Measurements from ENCODE around the gene ZFP36L2.

ZFP36L2 gene

DNA sequence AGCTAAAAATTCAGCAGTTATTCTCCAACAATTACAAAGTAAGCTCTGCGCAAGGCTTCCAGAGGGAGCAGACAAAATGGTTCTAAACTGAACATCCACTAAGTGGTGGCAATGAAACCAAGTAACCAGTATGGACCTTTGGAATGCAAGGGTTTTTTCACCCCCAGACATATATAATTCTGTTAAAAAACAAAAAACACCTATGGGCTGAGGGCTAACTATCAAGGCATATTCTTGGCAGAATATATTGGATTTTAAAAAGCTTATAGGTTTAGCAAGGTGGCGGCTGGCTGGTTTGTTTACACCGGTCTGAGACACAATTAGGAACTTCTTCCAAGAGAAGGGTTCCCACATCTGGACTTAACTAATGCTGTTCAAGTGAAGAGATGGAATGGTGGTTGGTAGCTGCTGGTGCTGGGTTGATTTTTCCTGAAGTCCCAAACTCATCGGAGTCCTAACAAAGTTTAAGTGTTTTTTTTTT, 2.8 kb downstream of the ZFP36L2 start (continued):
- TF ChIP-seq ZNF148 (tag by site-specific recombination; IDR thresholded peaks at IDR 0.05; ENCODE audit: borderline replicate concordance): no peak
- TF ChIP-seq, protein P1, sequence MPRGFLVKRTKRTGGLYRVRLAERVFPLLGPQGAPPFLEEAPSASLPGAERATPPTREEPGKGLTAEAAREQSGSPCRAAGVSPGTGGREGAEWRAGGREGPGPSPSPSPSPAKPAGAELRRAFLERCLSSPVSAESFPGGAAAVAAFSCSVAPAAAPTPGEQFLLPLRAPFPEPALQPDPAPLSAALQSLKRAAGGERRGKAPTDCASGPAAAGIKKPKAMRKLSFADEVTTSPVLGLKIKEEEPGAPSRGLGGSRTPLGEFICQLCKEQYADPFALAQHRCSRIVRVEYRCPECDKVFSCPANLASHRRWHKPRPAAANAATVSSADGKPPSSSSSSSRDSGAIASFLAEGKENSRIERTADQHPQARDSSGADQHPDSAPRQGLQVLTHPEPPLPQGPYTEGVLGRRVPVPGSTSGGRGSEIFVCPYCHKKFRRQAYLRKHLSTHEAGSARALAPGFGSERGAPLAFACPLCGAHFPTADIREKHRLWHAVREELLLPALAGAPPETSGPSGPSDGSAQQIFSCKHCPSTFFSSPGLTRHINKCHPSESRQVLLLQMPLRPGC (tag by site-specific recombination; IDR thresholded peaks at IDR 0.05): no peak
- no peak for TF ChIP-seq HOXA7 (CRISPR knock-in tag; IDR thresholded peaks at IDR 0.05; ENCODE audit: borderline replicate concordance)
- TF ChIP-seq ZNF214 (tag by site-specific recombination; IDR thresholded peaks at IDR 0.05; ENCODE audit: borderline replicate concordance): no peak
- no peak for TF ChIP-seq ZNF404 (tag by site-specific recombination; IDR thresholded peaks at IDR 0.05)

- ChIA-PET POLR2A (interaction anchor here (1.0 to 2.4 kb wide), 6 partner anchors 43 to 412 kb away, joined by 3 to 10 read pairs (median 5); no protein-coding TSS in a partner anchor), CTCF (interaction anchor here (0.7 to 5.3 kb wide), 7 partner anchors 10 to 275 kb away, joined by 3 to 21 read pairs (median 4); no protein-coding TSS in a partner anchor)
- H3K36me3 ChIP-seq (ENCODE audit: control insufficient read depth in 2 of 2, insufficient read depth in 1 of 2, low read length in 2 of 2): peaks cover 3 to 34% of the 10 kb centered on the region in 2 experiments; a peak in 1 of 3 replicates
- peaks cover 27% of the 10 kb centered on the region for H3K4me1 ChIP-seq (ENCODE audit: control insufficient read depth, insufficient read depth, low read length)
- no peaks in the 10 kb centered on the region for H3K9me3 ChIP-seq (ENCODE audit: control insufficient read depth, insufficient read depth, low read depth, low read length)
- H3K4me3 ChIP-seq (ENCODE audit: low read depth, low read length): no peak overlapping the region
- H3K27ac ChIP-seq (ENCODE audit: extremely low read depth, low read depth, low read length): peak overlapping the region; percentile 26; the same call in 1 of the 2 replicates
- no peak for TF ChIP-seq ZBTB49 (tag by site-specific recombination; IDR thresholded peaks at IDR 0.05; ENCODE audit: low read depth)
- no peak for TF ChIP-seq ZBTB44 (tag by site-specific recombination; IDR thresholded peaks at IDR 0.05)
- no peak for TF ChIP-seq ZNF23 (tag by site-specific recombination; IDR thresholded peaks at IDR 0.05; ENCODE audit: borderline replicate concordance)
- TF ChIP-seq, protein P2, sequence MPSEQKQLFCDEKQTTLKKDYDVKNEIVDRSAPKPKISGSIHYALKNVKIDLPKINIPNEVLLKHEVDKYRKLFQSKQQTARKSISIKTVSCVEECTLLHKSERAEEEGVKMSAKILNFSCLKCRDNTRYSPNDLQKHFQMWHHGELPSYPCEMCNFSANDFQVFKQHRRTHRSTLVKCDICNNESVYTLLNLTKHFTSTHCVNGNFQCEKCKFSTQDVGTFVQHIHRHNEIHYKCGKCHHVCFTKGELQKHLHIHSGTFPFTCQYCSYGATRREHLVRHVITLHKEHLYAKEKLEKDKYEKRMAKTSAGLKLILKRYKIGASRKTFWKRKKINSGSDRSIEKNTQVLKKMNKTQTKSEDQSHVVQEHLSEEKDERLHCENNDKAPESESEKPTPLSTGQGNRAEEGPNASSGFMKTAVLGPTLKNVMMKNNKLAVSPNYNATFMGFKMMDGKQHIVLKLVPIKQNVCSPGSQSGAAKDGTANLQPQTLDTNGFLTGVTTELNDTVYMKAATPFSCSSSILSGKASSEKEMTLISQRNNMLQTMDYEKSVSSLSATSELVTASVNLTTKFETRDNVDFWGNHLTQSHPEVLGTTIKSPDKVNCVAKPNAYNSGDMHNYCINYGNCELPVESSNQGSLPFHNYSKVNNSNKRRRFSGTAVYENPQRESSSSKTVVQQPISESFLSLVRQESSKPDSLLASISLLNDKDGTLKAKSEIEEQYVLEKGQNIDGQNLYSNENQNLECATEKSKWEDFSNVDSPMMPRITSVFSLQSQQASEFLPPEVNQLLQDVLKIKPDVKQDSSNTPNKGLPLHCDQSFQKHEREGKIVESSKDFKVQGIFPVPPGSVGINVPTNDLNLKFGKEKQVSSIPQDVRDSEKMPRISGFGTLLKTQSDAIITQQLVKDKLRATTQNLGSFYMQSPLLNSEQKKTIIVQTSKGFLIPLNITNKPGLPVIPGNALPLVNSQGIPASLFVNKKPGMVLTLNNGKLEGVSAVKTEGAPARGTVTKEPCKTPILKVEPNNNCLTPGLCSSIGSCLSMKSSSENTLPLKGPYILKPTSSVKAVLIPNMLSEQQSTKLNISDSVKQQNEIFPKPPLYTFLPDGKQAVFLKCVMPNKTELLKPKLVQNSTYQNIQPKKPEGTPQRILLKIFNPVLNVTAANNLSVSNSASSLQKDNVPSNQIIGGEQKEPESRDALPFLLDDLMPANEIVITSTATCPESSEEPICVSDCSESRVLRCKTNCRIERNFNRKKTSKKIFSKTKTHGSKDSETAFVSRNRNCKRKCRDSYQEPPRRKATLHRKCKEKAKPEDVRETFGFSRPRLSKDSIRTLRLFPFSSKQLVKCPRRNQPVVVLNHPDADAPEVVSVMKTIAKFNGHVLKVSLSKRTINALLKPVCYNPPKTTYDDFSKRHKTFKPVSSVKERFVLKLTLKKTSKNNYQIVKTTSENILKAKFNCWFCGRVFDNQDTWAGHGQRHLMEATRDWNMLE (tag by site-specific recombination; conservative IDR thresholded peaks at IDR 0.05; ENCODE audit: low read depth): no peak
- TF ChIP-seq ZNF544 (tag by site-specific recombination; IDR thresholded peaks at IDR 0.05): no peak
- TF ChIP-seq ZNF423 (tag by site-specific recombination; IDR thresholded peaks at IDR 0.05): no peak
- no peak for TF ChIP-seq ELK4 (IDR thresholded peaks at IDR 0.05; ENCODE audit: borderline replicate concordance, low read depth, low read length)
- no peak for TF ChIP-seq ZNF433 (tag by site-specific recombination; IDR thresholded peaks at IDR 0.05; ENCODE audit: low read depth)
- TF ChIP-seq ZNF155 (tag by site-specific recombination; IDR thresholded peaks at IDR 0.05): no peak
- TF ChIP-seq, protein P3, sequence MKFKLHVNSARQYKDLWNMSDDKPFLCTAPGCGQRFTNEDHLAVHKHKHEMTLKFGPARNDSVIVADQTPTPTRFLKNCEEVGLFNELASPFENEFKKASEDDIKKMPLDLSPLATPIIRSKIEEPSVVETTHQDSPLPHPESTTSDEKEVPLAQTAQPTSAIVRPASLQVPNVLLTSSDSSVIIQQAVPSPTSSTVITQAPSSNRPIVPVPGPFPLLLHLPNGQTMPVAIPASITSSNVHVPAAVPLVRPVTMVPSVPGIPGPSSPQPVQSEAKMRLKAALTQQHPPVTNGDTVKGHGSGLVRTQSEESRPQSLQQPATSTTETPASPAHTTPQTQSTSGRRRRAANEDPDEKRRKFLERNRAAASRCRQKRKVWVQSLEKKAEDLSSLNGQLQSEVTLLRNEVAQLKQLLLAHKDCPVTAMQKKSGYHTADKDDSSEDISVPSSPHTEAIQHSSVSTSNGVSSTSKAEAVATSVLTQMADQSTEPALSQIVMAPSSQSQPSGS (tag by site-specific recombination; IDR thresholded peaks at IDR 0.05; ENCODE audit: low read depth): no peak
These were observed 3.7 kb downstream of the ZFP36L2 start for GRCh38 chr2:43222475-43223309.
